ENCODE data around the gene TJP1.
"Not testable (repeated sequence)": the region's sequence is repeated elsewhere in the genome, so short reads cannot be mapped to it uniquely, and the experiment has no call there.

The TJP1 gene

GRCh38 chr15:29696950-29697738 lies 125.1 kb downstream of the TJP1 start:
- DNase-seq: no peak

- DNase-seq: not testable (repeated sequence)
Observed at GRCh38 chr15:29696506-29696905, 125.8 kb downstream of the TJP1 start.

GRCh38 chr15:29695489-29696167 lies 126.6 kb downstream of the TJP1 start:
- no peak for DNase-seq

- DNase-seq: no peak
Observed at GRCh38 chr15:29693225-29693624, 129.0 kb downstream of the TJP1 start.

GRCh38 chr15:29692527-29692926 lies 129.7 kb downstream of the TJP1 start:
- DNase-seq: no peak

GRCh38 chr15:29690765-29691475 lies 131.3 kb downstream of the TJP1 start:
- no peak for DNase-seq

GRCh38 chr15:29689287-29689986 lies 132.8 kb downstream of the TJP1 start:
- no peak for DNase-seq

- DNase-seq: no peak
Observed at GRCh38 chr15:29688506-29689286, 133.6 kb downstream of the TJP1 start.

- no peak for DNase-seq
Observed at GRCh38 chr15:29687939-29688505, 134.2 kb downstream of the TJP1 start.

- no peak for DNase-seq
Observed at GRCh38 chr15:29687204-29687815, 135.0 kb downstream of the TJP1 start.

GRCh38 chr15:29686445-29687203 lies 135.6 kb downstream of the TJP1 start:
- no peak for DNase-seq

- DNase-seq: no peak
Observed at GRCh38 chr15:29686079-29686425, 136.2 kb downstream of the TJP1 start.

- DNase-seq: peak; percentile 64
Observed at GRCh38 chr15:29685156-29686078, 136.9 kb downstream of the TJP1 start.

GRCh38 chr15:29682781-29683180 lies 139.5 kb downstream of the TJP1 start:
- no peak for DNase-seq

- no peak for DNase-seq
Observed at GRCh38 chr15:29682361-29682760, 139.9 kb downstream of the TJP1 start.

GRCh38 chr15:29681946-29682345 lies 140.3 kb downstream of the TJP1 start:
- no peak for DNase-seq

GRCh38 chr15:29681166-29681845 lies 141.0 kb downstream of the TJP1 start:
- no peak for DNase-seq

GRCh38 chr15:29680465-29681165 lies 141.7 kb downstream of the TJP1 start:
- DNase-seq: no peak
